GM19438 (cell line): ENCODE data around the gene SUMO2.
"Not testable (repeated sequence)": the region's sequence is repeated elsewhere in the genome, so short reads cannot be mapped to it uniquely, and the experiment has no call there.

Source experiments
- ATAC-seq: cut with Tn5 transposase; IDR thresholded peaks from one replicate; pipeline ENCODE4 v1.9.1; 2021; ENCODE audit warnings: low read depth; ENCODE audit not compliant: unreplicated experiment

The SUMO2 gene

DNA sequence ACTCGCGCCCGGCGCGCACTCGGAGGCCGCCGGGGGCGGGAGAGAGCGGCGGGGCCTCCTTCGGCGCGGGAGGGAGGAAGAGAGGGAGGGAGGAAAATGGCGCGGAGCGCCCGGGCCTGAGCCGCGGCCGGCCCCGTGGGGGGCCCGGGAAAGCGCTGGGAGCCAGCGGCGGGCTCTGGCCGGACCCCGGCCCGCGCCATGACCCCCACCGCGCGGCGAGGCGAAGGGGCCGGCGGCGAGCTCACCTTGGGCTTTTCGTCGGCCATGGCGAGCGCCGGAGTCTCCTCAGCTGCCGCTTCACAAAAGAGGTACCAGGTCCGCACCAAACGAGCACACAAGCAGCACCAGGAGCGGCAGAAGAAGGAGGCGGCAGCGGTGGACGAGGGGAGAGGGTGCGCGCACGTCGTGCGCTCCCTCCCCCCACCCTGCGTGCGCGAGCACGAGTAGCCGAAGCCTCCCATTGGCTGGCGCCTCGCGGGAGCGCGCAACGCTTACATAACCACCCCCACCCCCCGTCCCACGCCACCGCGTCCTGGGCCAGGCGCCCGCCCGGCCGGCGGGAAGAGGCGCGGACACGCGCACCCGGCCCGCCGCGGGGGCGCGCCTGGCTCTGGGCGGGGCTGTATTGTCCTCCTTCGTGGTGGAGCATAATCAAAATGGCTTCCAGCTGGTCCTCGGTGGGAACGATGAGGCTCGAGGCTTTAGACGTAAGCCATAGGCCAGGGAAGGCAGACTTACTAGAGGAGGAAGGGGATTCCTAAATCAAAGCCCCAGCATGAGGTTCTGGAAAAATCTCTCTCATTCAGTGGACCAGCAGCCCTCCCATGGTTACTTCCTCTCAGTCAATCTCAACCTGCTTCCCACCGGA lies at the start of gene SUMO2:
TSS of gene SUMO2 (minus strand) at position 391 of the 868 bp plus-strand sequence. CDS start at position 266, 125 bp downstream.
- peak; percentile 64 for ATAC-seq

DNA sequence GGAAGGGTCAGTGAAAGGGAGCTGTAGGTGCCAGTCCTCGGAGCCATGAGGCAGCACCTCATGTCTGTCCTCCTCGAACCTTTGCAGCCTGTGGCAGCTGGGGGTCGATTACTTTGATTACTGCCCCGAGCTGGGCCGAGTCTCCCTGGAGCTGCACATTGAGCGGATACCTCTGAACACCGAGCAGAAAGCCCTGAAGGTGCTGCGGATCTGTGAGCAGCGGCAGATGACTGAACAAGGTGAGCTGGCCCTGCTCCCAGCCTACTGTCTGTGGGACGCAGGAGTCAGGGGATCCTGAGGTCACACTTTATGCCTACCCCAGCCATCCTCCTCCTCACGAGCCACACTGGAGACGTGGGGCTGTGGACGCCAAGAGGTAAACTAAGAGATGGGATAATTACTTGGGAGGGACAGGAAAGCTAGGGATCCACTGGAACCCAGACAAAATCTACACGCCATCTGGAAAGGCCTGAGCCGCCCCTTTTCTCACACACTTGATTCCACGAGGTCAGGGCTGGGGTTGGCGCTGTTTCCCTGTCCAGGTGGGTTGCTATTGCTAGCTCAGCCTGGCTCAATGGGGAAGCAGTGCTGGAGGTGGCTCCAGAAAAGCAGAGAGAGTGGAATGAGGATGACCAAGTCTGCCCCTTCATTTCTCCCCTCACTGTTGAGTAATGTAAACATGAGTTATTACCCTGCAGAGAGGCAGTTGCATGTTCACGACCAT lies 49.1 kb upstream of the SUMO2 start:
- no peak for ATAC-seq

DNA sequence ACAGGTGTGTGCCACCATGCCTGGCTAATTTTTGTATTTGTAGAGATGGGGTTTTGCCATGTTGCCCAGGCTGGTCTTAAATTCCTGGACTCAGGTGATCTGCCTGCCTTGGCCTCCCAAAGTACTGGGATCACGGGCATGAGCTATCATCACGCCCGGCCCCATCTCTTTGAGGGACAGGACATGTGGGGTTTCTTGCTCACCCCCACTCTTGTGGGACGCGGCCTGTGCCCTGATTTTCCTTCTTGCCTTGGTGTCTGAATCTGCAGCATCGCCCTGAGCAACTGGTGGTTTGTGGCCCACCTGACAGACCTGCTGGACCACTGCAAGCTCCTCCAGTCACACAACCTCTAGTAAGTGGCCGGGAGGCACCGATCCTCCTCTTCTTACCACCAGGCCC lies 48.3 kb upstream of the SUMO2 start:
- no peak for ATAC-seq

DNA sequence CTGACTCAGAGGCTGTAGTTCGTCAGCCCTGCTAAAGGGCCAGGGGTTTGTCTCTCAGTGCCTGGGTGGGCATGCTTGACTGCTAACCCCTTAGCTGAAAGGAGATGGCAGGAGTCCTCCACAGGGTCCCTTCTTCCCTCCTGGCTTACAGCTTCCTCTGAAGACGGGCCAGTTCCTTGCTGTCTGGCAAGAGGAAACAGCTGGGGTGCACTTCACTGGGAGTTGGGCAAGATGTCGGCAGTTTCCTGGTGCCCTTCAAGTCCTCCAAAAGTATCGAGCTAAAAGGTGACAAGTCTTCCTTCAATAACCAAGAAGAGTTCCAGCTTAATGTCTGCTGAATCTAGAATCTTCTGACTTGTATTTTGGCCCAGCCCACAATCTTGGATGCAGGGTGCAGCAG lies 46.1 kb upstream of the SUMO2 start:
- ATAC-seq, result no peak

DNA sequence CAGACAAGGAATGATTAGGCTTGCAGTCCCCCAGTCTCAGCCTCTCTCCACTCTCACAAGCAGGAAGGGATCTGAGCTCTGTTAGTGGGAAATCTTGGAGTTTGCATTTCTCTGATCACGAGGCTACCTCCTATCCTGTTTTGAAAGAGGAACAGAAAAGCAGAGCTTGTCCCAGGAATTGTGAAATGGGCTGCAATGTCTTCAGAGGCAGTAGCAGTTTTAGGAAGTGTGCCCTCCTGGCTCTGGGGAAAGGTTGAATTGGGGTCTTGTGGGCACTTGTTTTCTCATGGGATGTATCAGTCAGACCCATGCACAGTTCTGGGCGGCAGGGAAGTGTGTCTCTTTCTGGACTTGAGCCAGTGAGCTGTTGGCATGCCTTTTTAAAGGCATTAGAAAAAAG lies 45.5 kb upstream of the SUMO2 start:
- no peak for ATAC-seq

DNA sequence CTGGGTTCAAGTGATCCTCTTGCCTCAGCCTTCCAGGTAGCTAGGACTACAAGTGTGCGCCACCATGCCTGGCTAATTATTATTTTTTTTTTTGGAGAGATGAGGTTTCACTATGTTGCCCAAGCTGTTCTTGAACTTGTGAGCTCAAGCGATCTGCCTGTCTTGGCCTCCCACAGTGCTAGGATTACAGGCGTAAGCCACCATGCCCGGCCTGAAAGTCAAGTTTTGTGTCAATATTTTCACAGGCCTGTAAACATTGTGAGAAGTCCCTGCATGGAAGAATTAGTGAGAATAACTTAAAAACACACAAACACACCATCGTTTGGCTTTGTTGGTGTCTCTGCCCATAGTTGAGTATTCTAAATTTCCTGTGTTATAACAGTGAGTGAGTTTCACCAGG lies 45.0 kb upstream of the SUMO2 start:
- ATAC-seq, result no peak

DNA sequence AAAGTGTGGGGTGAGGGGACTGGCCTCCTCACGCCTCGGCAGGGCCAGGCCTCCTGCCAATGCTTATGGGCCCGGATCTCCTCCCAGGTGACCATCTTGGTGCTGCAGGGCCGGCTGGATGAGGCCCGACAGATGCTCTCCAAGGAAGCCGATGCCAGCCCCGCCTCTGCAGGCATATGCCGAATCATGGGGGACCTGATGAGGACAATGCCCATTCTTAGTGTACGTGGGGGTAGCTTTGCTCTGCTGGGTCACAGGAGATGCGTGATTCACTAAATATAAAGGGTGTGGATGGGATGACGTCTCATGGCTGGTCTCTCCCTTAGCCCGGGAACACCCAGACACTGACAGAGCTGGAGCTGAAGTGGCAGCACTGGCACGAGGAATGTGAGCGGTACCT lies 42.3 kb upstream of the SUMO2 start:
- no peak for ATAC-seq

DNA sequence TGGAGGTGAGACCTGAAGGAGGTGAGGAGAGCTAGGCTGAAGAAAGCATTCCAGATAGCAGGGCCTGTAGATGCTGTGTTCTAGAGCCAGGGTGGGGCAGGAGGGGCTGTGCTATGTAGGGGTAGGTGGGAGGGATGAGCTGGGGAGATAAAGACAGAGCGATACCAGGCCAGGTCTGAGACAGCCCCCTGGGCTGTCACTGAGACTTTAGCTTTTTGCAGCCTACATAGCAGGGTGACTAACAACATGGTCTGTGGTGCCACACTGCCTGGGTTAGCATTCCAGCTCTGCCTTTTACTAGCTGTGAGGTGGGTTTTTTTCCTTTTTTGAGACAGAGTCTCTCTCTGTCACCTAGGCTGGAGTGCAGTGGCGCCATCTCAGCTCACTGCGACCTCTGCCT lies 37.1 kb upstream of the SUMO2 start:
- ATAC-seq, result no peak

DNA sequence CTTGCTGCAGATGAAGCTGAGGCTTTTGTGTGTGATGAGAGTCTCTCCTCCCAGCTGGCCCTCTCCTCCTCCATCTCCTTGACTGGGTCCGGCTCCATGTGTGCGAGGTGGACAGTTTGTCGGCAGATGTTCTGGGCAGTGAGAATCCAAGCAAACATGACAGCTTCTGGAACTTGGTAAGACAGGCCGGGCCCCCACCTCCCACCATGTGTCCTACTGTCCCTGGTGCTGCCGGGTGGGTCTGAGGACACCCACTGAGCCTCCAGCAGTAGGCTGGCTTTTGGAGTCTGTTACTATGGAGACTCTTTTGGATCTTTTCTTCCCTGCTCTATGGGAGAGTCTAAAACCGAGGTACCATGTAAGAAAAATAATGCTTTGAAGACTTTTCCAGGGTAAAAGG lies 35.4 kb upstream of the SUMO2 start:
- ATAC-seq, result no peak

DNA sequence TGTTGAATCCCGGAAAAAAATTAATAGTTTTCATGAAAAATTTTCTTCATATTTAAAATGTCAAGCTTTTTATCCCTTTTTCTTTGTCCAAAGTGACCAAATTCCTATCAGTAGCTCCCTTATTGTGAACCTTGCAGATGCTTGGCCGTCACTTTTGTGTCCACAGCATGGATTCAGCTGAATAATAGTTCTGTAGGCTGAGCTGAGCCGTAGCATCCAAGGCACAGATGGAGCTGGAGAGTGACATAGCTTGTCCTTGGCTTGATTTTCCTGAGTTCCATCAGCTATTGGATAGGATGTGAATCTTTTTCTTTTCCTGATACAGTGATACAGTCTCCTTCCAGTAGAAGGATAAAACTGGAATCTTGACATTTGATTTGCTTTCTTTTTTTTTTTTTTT lies 26.3 kb upstream of the SUMO2 start:
- no peak for ATAC-seq

DNA sequence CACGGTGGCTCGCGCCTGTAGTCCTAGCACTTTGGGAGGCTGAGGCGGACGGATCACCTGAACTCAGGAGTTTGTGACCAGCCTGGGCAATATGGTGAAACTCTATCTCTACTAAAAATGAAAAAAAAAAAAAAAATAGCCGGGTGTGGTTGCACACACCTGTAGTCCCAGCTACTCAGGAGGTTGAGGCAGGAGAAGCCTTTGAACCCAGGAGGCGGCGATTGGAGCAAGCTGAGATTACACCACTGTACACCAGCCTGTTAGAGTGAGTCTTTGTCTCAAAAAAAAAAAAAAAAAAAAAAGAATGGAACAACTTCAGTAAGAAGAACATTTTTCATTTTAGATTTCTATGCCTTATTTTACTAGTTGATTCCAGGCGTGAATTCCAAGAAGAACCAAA lies 25.4 kb upstream of the SUMO2 start:
- no peak for ATAC-seq

DNA sequence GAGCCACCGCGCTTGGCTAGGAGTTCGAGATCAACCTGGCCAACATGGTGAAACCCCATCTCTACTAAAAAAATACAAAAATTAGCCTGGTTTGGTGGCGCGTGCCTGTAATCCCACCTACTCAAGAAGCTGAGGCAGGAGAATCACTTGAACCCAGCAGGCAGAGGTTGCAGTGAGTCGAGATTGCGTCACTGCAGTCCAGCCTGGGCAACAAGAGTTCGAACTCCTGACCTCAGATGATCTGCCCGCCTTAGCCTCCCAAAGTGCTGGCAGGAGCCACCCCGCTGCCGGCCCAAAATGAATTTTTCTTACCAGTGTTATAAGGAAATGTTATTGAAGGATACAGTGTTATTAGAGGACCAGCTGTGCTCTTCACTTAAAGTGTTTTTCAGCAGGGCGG lies 25.0 kb upstream of the SUMO2 start:
- ATAC-seq, result no peak

DNA sequence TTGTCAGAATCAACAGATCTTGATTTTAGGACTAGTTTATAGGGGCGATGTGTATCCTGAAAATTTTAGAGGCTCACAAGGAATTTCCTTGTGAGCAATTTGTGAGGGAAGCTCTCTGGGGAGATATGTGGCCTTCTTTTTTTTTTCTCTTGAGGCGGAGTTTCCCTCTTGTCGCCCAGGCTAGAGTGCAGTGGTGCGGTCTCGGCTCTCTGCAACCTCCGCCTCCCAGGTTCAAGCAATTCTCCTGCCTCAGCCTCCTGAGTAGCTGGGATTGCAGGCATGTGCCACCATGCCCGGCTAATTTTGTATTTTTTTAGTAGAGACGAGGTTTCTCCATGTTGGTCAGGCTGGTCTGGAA lies 24.3 kb upstream of the SUMO2 start:
- ATAC-seq, result not testable (repeated sequence)

DNA sequence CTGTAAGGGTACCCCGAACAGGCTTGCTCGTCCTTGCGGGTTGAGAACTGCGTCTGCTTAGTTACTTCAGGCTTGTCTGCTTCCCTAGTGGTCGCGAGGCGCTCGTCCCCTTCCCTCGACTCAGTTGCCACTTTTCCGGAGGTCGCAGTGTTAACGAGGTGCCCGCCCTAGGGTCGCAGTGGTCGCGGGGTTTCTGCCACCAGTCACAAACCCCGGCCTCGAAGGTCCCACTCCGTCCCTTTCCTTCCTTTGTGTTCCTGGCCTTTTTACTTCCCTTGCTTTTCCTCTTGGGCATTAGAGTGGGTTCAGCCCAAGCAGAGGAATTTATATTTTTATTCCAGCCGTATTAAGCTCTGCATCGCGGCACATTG lies 23.0 kb upstream of the SUMO2 start:
- ATAC-seq, result peak; percentile 31

DNA sequence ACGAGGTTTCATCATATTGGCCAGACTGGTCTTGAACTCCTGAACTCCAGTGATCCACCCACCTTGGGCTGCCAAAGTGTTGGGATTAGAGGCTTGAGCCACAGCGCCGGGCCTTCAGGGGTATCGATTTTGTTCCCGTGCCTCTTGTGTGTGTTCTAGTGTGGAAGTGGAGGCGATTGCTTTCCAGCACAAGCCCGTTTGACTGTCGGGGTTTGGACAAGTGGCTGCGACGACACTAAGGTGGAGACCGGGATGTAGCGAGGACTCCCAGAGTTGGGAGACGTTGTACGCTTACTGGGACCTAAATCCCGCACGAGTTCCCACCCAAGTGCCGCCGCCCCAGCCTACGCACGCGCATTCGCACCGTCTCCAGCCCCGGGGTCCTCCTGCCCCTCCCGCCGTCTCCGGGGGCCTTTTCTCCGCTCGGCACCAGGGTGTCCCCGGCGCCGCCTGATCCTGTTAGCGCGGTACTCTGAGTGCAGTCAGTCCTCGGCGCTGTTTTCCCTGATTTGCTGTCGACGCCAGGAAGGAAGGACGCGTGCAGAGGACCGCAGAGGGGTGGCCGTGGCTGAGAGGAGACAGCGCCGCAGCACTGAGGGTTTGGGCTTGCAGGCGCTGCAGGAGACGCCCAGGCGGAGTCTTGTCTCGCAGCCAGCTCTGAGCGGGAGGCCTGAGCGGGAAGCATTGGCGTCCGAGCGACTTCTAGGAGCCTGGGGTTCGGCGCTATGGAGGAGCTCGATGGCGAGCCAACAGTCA lies 22.5 kb upstream of the SUMO2 start, which contains the start of gene NUP85:
TSS of gene NUP85 (plus strand) at position 643 of the 756 bp plus-strand sequence. CDS start at position 726, 83 bp downstream.
- peak; percentile 65 for ATAC-seq

DNA sequence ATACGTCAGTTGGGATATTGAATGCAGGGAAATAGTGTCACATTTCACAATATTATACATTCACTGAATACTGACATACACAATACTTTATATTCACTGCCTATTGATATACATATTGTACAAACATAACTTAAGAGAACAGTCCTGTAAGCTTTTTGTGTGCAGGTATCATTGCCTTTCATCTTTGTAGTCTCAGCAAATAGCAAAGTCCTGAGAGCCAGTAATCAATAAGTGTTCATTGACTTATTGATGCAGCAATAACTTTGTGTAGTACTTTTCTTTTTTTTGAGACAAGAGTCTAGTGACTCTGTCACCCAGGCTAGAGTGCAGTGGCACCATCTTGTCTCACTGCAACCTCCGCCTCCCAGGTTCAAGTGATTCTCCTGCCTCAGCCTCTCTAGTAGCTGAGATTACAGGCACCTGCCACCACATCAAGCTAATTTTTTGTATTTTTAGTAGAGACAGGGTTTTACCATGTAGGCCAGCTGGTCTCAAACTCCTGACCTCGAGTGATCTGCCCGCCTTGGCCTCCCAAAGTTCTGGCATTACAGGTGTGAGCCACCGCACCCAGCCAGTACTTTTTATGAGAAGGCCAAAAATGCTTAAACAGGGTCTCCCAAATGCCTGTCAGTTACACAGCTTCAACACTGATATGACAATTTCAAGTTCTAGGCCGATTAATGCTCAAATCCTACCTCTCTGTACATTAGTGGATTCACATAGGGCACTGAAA lies 17.3 kb upstream of the SUMO2 start:
- ATAC-seq, result no peak

DNA sequence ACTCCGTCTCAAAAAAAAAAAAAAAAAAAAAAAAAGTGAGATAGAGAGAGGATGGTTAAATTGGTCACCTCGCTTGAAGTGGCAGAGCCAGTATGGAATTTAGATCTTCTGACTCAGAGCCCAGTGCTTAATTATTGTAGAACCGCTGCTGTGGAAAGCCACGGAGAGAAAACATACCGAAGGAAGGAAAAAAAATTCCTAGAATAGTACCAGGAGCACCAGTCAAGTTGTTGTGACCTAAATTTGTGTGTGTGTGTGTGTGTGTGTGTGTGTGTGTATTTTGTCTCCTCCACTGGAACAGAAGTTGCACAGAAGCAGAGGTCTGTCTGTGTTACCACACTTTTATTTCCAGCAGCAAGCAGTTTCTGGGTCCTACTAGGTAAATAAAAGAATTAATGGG lies 12.1 kb upstream of the SUMO2 start:
- no peak for ATAC-seq

DNA sequence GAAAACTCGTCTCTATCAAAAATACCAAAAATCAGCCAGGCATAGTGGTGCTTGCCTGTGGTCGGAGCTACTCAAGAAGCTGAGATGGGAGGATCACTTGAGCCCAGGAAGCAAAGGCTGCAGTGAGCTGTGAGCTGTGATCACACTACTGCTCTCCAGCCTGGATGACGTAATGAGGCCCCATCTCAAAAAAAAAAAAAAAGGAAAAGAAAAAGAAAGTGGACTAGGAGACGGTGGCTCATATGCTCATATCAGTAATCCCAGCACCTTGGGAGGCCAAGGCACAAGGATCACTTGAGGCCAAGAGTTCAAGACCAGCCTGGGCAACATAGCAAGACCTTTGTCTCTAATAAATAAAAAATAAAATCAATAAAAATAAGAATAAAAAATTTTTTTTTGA lies 8.8 kb upstream of the SUMO2 start:
- no peak for ATAC-seq

DNA sequence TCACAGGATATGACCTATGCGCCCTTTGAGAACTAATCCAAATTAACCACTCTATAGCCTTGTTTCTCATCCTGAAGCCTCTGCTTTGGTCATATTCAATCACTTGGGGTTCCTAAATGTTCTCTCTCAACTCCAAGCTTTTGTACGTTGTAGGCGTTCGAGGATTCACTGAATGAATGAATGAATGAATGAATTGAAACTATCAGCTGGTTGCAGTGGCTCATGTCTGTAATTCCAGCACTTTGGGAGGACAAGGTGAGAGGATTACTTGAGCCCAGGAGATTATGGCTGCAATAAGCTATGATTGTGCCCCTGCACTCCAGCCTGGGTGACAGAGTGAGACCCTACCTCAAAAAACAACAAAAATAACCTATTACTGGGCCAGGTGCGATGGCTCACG lies 5.9 kb upstream of the SUMO2 start:
- ATAC-seq, result no peak

DNA sequence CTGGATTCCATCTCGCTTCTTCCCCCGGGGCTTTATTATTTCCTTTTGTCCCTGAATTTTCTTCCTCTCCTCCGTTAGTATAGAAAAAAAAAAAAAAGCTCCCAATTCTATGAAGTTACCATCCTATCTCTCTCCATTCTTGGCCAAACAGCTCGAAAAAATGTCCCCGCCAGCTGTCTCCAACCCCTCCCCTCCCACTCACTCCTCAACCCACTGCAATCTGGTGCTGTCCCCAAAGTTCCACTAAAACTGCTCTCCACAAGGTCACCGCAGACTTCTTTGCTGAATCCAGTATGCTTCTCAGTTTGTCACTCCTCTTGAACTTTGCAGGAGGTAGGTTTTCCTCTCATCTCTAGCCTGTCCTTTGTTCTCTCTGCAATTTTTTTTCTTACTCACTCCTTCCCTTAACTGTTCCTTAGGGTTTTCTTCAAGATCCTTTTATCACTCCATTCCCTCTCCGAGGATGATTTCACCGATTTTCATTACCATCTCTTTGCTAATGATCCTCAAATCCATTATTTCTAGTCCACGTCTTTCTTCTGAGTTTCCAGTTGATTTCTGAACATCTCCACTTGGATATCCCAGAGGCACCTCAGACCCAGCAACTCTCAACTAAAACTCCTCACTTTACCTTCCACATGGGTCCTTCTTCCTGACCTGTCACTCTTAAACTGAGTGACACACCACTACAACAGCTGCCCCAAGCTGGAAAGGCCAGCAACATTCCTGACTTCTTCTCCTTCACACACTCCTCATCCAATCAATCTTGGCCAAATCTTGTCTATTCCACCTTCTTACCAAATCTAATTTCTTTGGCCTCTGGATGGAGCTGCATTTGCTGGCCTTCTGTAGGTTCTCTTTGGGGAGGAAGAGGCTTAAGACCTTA lies 1.5 kb upstream of the SUMO2 start:
- ATAC-seq, result no peak
